ENCODE measurements around the gene NEURL4.

The NEURL4 gene

DNA sequence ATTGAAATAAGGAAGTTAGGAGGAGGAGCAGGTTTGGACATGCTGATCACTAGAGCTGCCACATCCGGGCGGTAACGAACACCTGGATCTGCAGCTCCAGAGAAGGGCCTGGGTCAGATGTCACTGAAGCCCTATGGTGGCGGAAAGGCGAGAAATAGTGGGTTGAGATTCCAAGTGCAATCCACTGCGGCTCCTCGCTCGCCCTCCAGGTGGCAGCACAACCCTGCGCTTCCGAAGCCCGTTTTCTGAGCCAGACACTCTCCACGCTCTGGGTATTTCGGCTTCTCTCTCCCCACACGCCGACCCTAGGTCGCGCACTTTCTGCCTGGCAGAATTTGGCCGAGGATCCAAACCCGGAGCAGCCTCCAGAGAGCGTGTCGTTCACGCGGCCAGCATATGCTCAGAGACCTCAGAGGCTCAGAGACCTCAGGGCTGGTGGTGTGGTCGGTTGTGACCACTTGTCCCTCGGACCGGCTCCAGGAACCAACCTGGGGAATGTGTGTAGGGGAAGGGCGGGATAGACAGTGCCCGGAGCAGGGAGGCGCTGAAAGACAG lies 48.5 kb downstream of the NEURL4 start:
- peak; percentile 17 for DNase-seq (ENCODE audit: low read depth)
- TF ChIP-seq, protein P1, sequence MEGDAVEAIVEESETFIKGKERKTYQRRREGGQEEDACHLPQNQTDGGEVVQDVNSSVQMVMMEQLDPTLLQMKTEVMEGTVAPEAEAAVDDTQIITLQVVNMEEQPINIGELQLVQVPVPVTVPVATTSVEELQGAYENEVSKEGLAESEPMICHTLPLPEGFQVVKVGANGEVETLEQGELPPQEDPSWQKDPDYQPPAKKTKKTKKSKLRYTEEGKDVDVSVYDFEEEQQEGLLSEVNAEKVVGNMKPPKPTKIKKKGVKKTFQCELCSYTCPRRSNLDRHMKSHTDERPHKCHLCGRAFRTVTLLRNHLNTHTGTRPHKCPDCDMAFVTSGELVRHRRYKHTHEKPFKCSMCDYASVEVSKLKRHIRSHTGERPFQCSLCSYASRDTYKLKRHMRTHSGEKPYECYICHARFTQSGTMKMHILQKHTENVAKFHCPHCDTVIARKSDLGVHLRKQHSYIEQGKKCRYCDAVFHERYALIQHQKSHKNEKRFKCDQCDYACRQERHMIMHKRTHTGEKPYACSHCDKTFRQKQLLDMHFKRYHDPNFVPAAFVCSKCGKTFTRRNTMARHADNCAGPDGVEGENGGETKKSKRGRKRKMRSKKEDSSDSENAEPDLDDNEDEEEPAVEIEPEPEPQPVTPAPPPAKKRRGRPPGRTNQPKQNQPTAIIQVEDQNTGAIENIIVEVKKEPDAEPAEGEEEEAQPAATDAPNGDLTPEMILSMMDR (IDR thresholded peaks at IDR 0.05; ENCODE audit: control insufficient read depth, insufficient read depth, low read depth, low read length, missing control alignments): peak; percentile 91
- H3K4me3 ChIP-seq (ENCODE audit: control insufficient read depth, low read depth, low read length): peak overlapping the region; percentile 55

DNA sequence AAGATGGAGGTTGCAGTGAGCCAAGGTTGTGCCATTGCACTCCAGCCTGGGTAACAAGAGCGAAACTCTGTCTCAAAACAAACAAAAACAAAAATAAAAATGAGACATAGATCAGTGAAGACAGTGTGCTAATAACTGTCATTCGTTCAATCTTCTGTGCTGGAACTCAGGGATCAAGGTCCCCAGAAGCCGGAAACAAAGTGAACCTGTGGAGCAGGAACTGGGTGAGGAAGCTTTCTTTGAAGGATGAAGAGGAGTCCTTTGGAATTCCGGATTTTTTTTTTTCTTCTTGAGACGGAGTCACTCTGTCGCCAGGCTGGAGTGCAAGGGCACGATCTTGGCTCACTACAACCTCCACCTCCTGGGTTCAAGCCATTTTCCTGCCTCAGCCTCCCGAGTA lies 49.7 kb downstream of the NEURL4 start:
- TF ChIP-seq, protein P1 (IDR thresholded peaks at IDR 0.05; ENCODE audit: control insufficient read depth, insufficient read depth, low read depth, low read length, missing control alignments): no peak
- no peak for DNase-seq (ENCODE audit: low read depth)

DNA sequence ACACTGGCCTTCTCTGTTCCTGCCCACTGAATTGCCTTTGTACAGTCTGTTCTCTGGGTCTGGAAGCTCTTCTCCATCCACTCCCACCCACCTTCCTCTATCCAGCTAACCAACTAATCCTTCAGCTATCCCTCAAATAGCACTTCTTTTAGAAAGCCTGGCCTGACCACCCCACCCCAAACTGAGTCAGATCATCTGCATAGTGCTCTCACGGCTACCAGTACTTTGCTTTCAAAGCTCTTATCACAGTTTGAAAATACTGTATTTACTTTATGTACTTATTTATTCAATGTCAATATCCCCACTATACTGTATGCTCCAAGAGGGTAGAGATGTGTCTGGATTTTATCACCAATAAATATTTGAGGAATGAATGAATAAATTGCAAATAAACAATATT lies 62.4 kb downstream of the NEURL4 start:
- no peak overlapping the region for H3K4me3 ChIP-seq (ENCODE audit: control insufficient read depth, low read depth, low read length)
- TF ChIP-seq, protein P1 (IDR thresholded peaks at IDR 0.05; ENCODE audit: control insufficient read depth, insufficient read depth, low read depth, low read length, missing control alignments): no peak
- DNase-seq (ENCODE audit: low read depth): no peak

More for the DNA sequence above, 49.7 kb downstream of the NEURL4 start:
- no peak overlapping the region for H3K4me3 ChIP-seq (ENCODE audit: control insufficient read depth, low read depth, low read length)

Data from AG09309 (cell line).